Brain microvascular endothelial cell (primary cell): ENCODE measurements around the gene TMEM39A.

ENCODE experiments used
- DNase-seq: peaks from one replicate; pipeline ENCODE4 v3.0.0-alpha.2; 2020
- H3K27ac ChIP-seq: fragments of 250-450 bp; sonication (Bioruptor Pico); 2 replicates; pipeline ENCODE4 v1.5.1; 2020; ENCODE audit warnings: mild to moderate bottlenecking, moderate library complexity
- H3K27me3 ChIP-seq: fragments of 250-450 bp; sonication (Bioruptor Pico); replicated peaks from 2 replicates; pipeline ENCODE4 v1.5.1; 2020; ENCODE audit warnings: mild to moderate bottlenecking
- H3K36me3 ChIP-seq: fragments of 250-450 bp; sonication (Bioruptor Pico); replicated peaks from 2 replicates; pipeline ENCODE4 v1.5.1; 2020; ENCODE audit warnings: mild to moderate bottlenecking
- H3K4me3 ChIP-seq: 2 replicates; pipeline ENCODE4 v1.5.1; 2011; ENCODE audit warnings: low read depth, mild to moderate bottlenecking, control low read depth, low read length, moderate library complexity
- CTCF ChIP-seq: IDR thresholded peaks from 2 replicates; pipeline ENCODE4 v1.5.1; 2011; ENCODE audit warnings: low read depth, mild to moderate bottlenecking, moderate library complexity, low read length, control low read depth, inconsistent platforms; ENCODE audit errors: missing control alignments
- in situ Hi-C: cut with HindIII; loops from 2 replicates; pipeline ENCODE4 v1.10.0; 2017; ENCODE audit warnings: low sequenced_read_pairs, low pct_ligation_motif_present

The TMEM39A gene

GRCh38 chr3:119400466-119400865, 62.9 kb downstream of the TMEM39A start:
- DNase-seq = no peak
- in situ Hi-C loops = no loop called here
- TF ChIP-seq CTCF = no peak

DNA sequence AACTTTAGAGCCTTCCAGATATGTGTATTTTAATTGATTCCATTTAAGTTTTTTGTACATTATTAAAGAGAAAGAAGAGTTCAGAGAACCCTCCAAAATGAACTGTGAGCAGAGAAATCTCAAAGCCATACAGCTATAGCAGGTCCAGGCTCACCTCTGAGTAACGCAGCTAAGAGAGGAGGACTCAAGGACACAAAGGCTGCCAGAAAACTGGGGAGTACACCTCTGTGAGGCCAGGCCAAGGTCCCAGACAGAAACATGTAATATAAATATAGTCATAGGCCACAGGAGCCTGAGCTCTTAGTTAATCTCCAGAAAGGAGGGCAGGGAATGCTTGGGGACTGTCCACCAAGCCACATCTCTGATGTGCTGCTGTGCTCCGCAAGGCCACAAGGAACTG, 66.5 kb downstream of the TMEM39A start:
- no peak overlapping the region for H3K4me3 ChIP-seq
- H3K36me3 ChIP-seq = peaks cover 53% of the 10 kb centered on the region
- in situ Hi-C loops = no loop called here
- no peak for TF ChIP-seq CTCF
- H3K27me3 ChIP-seq = no peaks in the 10 kb centered on the region
- H3K27ac ChIP-seq = no peak overlapping the region
- DNase-seq = no peak

More at GRCh38 chr3:119400466-119400865, 62.9 kb downstream of the TMEM39A start:
- Histone ChIP-seq H3K27ac (no peak overlapping the region), H3K27me3 (no peaks in the 10 kb centered on the region), H3K36me3 (peaks cover 42% of the 10 kb centered on the region), H3K4me3 (no peak overlapping the region)

DNA sequence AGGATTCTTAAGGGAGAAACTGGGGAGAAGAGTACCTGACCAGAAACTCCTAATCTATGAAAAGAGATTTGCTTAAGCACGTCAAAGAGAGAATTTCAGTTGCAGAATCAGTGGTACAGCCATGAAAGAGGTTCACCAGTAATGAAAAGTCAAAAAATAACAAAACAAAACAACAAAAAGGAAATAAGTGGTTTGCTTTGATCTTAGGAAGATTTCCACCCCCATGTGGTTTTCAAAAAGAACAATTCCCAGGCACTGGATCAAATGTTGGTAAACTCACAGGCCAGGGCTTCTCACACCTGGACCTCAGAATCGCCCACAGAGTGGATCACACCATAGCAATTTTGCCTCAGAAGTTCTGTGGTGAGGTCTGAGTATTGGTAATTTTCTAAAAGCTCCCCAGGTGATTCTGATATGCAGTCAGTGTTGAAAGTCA, 67.5 kb downstream of the TMEM39A start:
- Histone ChIP-seq H3K27ac (no peak overlapping the region), H3K27me3 (no peaks in the 10 kb centered on the region)
- in situ Hi-C loops = no loop called here

GRCh38 chr3:119388577-119388976, 74.8 kb downstream of the TMEM39A start:
- H3K36me3 ChIP-seq = peaks cover 44% of the 10 kb centered on the region

More for the DNA sequence above, 67.5 kb downstream of the TMEM39A start:
- no peak for DNase-seq
- Histone ChIP-seq H3K4me3 (no peak overlapping the region), H3K36me3 (peaks cover 59% of the 10 kb centered on the region)
- TF ChIP-seq CTCF = no peak

DNA sequence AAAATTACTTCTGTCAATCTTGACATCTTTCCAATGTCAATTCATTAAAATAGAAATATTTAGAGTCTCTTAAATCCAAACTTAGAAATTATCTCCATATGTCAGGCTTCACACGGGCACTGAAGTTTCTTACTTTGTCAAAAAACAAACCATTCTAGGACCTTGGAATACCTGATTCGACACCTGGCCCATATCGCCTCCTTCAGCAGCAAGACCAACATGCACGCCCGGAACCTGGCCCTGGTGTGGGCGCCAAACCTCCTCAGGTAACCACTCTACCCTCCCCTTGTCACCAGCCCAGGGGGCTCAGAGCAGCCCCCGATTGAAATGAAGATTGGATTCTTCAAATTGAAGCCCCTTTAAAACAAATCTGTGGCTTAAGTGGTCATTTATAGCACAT, 81.3 kb downstream of the TMEM39A start:
- Histone ChIP-seq H3K27ac (no peak overlapping the region), H3K27me3 (no peaks in the 10 kb centered on the region), H3K36me3 (peaks cover 40% of the 10 kb centered on the region), H3K4me3 (no peak overlapping the region)
- no peak for TF ChIP-seq CTCF
- in situ Hi-C loops = no loop called here
- no peak for DNase-seq

More at GRCh38 chr3:119388577-119388976, 74.8 kb downstream of the TMEM39A start:
- Histone ChIP-seq H3K27me3 (no peaks in the 10 kb centered on the region), H3K4me3 (no peak overlapping the region), H3K27ac (no peak overlapping the region)
- in situ Hi-C loops = no loop called here
- no peak for DNase-seq
- TF ChIP-seq CTCF = peak; percentile 42

- in situ Hi-C loops = no loop called here
- Histone ChIP-seq H3K36me3 (peaks cover 33% of the 10 kb centered on the region), H3K27me3 (no peaks in the 10 kb centered on the region), H3K27ac (no peak overlapping the region), H3K4me3 (no peak overlapping the region)
- no peak for DNase-seq
- no peak for TF ChIP-seq CTCF
Observed at GRCh38 chr3:119380697-119381096, 82.7 kb downstream of the TMEM39A start.
